HCT116 (cell line): Measurements from ENCODE around the gene CLCN4. TPM values are rescaled to one million over a fixed set of nuclear protein-coding genes. Genes with fewer than 3 reads are reported as not detected.

Experiments used
- ATAC-seq: fragments of 200-7000 bp; cut with Tn5 transposase; 2 replicates; pipeline ENCODE4 v1.9.1; 2020; ENCODE audit warnings: mild to moderate bottlenecking, moderate library complexity
- BruUV-seq: library from RNA; stranded (reverse); fragments of 400-500 nt; replicated peaks from 2 replicates; lab custom pipeline; 2021; lab: Mats Ljungman, UMichigan
- CTCF ChIA-PET: fragments of 300-600 bp; sonication (Branson Sonifier 250); formaldehyde crosslinking; loops from one replicate; lab custom pipeline; 2021; ENCODE audit warnings: antibody characterized with exemption; lab: Charles Lee
- POLR2A ChIA-PET: fragments of 300-600, 350-600 bp; sonication (Branson Sonifier 250); formaldehyde crosslinking; loops from one replicate; lab custom pipeline; 2021; ENCODE audit warnings: antibody characterized with exemption; lab: Charles Lee
- RAD21 ChIA-PET, 2 experiments: fragments of 300-600 bp; sonication (Branson Sonifier 250); formaldehyde crosslinking; loops; one replicate each; lab custom pipeline; 2023; ENCODE audit warnings: low total read pairs in 2 of 2; ENCODE audit not compliant: uncharacterized antibody in 2 of 2, unreplicated experiment in 2 of 2, low non-redundant PET in 1 of 2; lab: Charles Lee
- DNase-seq: peaks from one replicate; pipeline ENCODE4 v3.0.0-alpha.2; 2010; ENCODE audit warnings: low read depth, low spot score
- H2AFZ ChIP-seq: fragments of 200-600 bp; shearing (Covaris generic), sonication (generic); 2 replicates; pipeline ENCODE4 v1.6.1; 2017; ENCODE audit warnings: low read depth, mixed run types, mixed read lengths, antibody characterized with exemption, low read length; ENCODE audit not compliant: poor library complexity, severe bottlenecking
- H3K27ac ChIP-seq: 2 replicates; pipeline ENCODE4 v1.5.1; 2012; ENCODE audit warnings: low read depth, low read length
- H3K27me3 ChIP-seq: fragments of 200-600 bp; sonication (generic); 2 replicates; pipeline ENCODE4 v1.6.1; 2016; ENCODE audit warnings: mixed run types, low read length, mixed read lengths; ENCODE audit not compliant: insufficient read depth
- H3K36me3 ChIP-seq, 2 experiments: fragments of 200-500 bp in 1 of 2; fragments of 200-600 bp in 1 of 2; sonication (Bioruptor generic) in 1 of 2; sonication (generic) in 1 of 2; 2 replicates each; pipeline versions ENCODE4 v1.5.1 to v1.6.1; 2014 to 2016; ENCODE audit warnings: low read length in 2 of 2, inconsistent platforms in 1 of 2, mixed read lengths in 1 of 2, mixed run types in 1 of 2; ENCODE audit not compliant: insufficient read depth in 2 of 2, control insufficient read depth in 1 of 2
- H3K4me1 ChIP-seq, 2 experiments: fragments of 200-600 bp in 1 of 2; sonication (generic) in 1 of 2; 2 replicates each; pipeline versions ENCODE4 v1.5.1 to v1.6.1; 2012 to 2017; ENCODE audit warnings: low read length in 2 of 2, inconsistent platforms in 1 of 2, mild to moderate bottlenecking in 1 of 2, mixed read lengths in 1 of 2, mixed run types in 1 of 2, moderate library complexity in 1 of 2; ENCODE audit not compliant: insufficient read depth in 2 of 2, control insufficient read depth in 1 of 2
- H3K4me2 ChIP-seq: fragments of 200-600 bp; sonication (generic); 2 replicates; pipeline ENCODE4 v1.6.1; 2017; ENCODE audit warnings: mixed run types, low read length, mixed read lengths
- H3K4me3 ChIP-seq, 2 experiments: fragments of 200-600 bp in 1 of 2; sonication (generic) in 1 of 2; replicated peaks in 1 of 2; 2 replicates each; pipeline ENCODE4 v1.5.1; 2011 to 2016; ENCODE audit warnings: low read length in 2 of 2, control low read depth in 1 of 2, low read depth in 1 of 2, mild to moderate bottlenecking in 1 of 2, mixed read lengths in 1 of 2, mixed run types in 1 of 2
- H3K79me2 ChIP-seq: fragments of 200-600 bp; sonication (generic); 2 replicates; pipeline ENCODE4 v1.6.1; 2017; ENCODE audit warnings: mild to moderate bottlenecking, mixed run types, low read length, moderate library complexity, mixed read lengths; ENCODE audit not compliant: insufficient read depth
- H3K9ac ChIP-seq: fragments of 200-600 bp; sonication (generic); 2 replicates; pipeline ENCODE4 v1.6.1; 2016; ENCODE audit warnings: low read length, mixed read lengths
- H3K9me2 ChIP-seq: fragments of 200-600 bp; sonication (generic), shearing (Covaris generic); 2 replicates; pipeline ENCODE4 v1.6.1; 2017; ENCODE audit warnings: mixed run types, mild to moderate bottlenecking, moderate library complexity; ENCODE audit not compliant: insufficient read depth
- H3K9me3 ChIP-seq, 2 experiments: fragments of 200-500 bp in 1 of 2; fragments of 200-600 bp in 1 of 2; sonication (Bioruptor generic) in 1 of 2; sonication (generic) in 1 of 2; 2 replicates each; pipeline ENCODE4 v1.6.1; 2014 to 2017; ENCODE audit warnings: low read length in 2 of 2, mixed read lengths in 2 of 2, inconsistent platforms in 1 of 2, low read depth in 1 of 2, mild to moderate bottlenecking in 1 of 2, mixed run types in 1 of 2, moderate library complexity in 1 of 2; ENCODE audit not compliant: control insufficient read depth in 1 of 2, insufficient read depth in 1 of 2
- H4K20me1 ChIP-seq: fragments of 200-600 bp; sonication (generic), shearing (Covaris generic); 2 replicates; pipeline ENCODE4 v1.6.1; 2017; ENCODE audit warnings: mixed run types, mild to moderate bottlenecking, moderate library complexity; ENCODE audit not compliant: insufficient read depth
- ATF3 ChIP-seq: IDR thresholded peaks from 2 replicates; pipeline ENCODE4 v1.6.1; 2012
- CTCF ChIP-seq, 3 experiments: fragments of 200-600 bp in 1 of 3; sonication (generic) in 1 of 3; IDR thresholded peaks in 2 of 3; conservative IDR thresholded peaks in 1 of 3; 2 replicates each; pipeline ENCODE4 v1.5.1; 2012 to 2017; ENCODE audit warnings: low read depth in 2 of 3, low read length in 2 of 3, antibody characterized with exemption in 1 of 3, borderline replicate concordance in 1 of 3, control low read depth in 1 of 3, mild to moderate bottlenecking in 1 of 3, mixed read lengths in 1 of 3, mixed run types in 1 of 3, moderate library complexity in 1 of 3; ENCODE audit not compliant: insufficient read depth in 1 of 3
- EGR1 ChIP-seq: IDR thresholded peaks from 2 replicates; pipeline ENCODE4 v1.6.1; 2012; ENCODE audit warnings: low read depth
- ELF1 ChIP-seq: IDR thresholded peaks from 2 replicates; pipeline ENCODE4 v1.6.1; 2012; ENCODE audit warnings: low read depth, borderline replicate concordance
- EZH2phosphoT487 ChIP-seq: fragments of 200-600 bp; IDR thresholded peaks from 2 replicates; pipeline ENCODE4 v1.6.1; 2018; ENCODE audit warnings: antibody characterized with exemption, borderline replicate concordance
- JUND ChIP-seq: IDR thresholded peaks from 2 replicates; pipeline ENCODE4 v1.6.1; 2012
- MAX ChIP-seq: IDR thresholded peaks from 2 replicates; pipeline ENCODE4 v1.6.1; 2012
- POLR2A ChIP-seq: IDR thresholded peaks from 2 replicates; pipeline ENCODE4 v1.7.0; 2011; ENCODE audit warnings: borderline replicate concordance; ENCODE audit not compliant: insufficient read depth, insufficient read length; ENCODE audit errors: extremely low read depth
- POLR2AphosphoS5 ChIP-seq: IDR thresholded peaks from 2 replicates; pipeline ENCODE4 v1.6.1; 2011; ENCODE audit warnings: mild to moderate bottlenecking, low read depth, low read length, moderate library complexity
- SIN3A ChIP-seq: IDR thresholded peaks from 2 replicates; pipeline ENCODE4 v1.6.1; 2012; ENCODE audit warnings: low read depth
- SP1 ChIP-seq: IDR thresholded peaks from 2 replicates; pipeline ENCODE4 v1.6.1; 2012; ENCODE audit warnings: low read depth
- SRF ChIP-seq: IDR thresholded peaks from 2 replicates; pipeline ENCODE4 v1.6.1; 2012; ENCODE audit warnings: low read depth
- TCF7L2 ChIP-seq: IDR thresholded peaks from 2 replicates; pipeline ENCODE4 v1.7.0; 2011; ENCODE audit warnings: borderline replicate concordance, inconsistent platforms; ENCODE audit not compliant: insufficient read depth, insufficient read length; ENCODE audit errors: extremely low read depth
- intact Hi-C: fragments of 100-400 bp; cut with micrococcal nuclease; formaldehyde crosslinking; loops from 2 replicates; pipeline ENCODE4 v1.10.0; 2022
- total RNA-seq: library from RNA; stranded (reverse); gene quantifications from one replicate; pipeline ENCODE4 v1.2.1, GENCODE V29; 2021; ENCODE audit not compliant: unreplicated experiment

Gene CLCN4
- total RNA-seq, 1 experiment from 2014 or later = 3.1 TPM

- Histone ChIP-seq H3K4me1 (no peaks in the 10 kb centered on the region), H3K36me3 (no peaks in the 10 kb centered on the region), H3K4me2 (no peak overlapping the region), H4K20me1 (no peaks in the 10 kb centered on the region), H3K9ac (no peak overlapping the region), H3K9me3 (no peaks in the 10 kb centered on the region), H3K27ac (no peak overlapping the region), H3K4me3 (no peak overlapping the region), H3K79me2 (no peaks in the 10 kb centered on the region), H2AFZ (no peak overlapping the region), H3K9me2 (no peaks in the 10 kb centered on the region), H3K27me3 (no peaks in the 10 kb centered on the region)
- no TSS peak for BruUV-seq
- POLR2A ChIA-PET = no interaction called here
- RAD21 ChIA-PET = no interaction called here
- no peak for ATAC-seq
- no peak for DNase-seq
- TF ChIP-seq MAX = no peak
- TF ChIP-seq CTCF (IDR thresholded peaks at IDR 0.05 in 2 of 3, conservative IDR thresholded peaks at IDR 0.05 in 1 of 3; ENCODE audit: borderline replicate concordance in 1 of 3, insufficient read depth in 1 of 3, low read depth in 2 of 3, low read length in 2 of 3) = no peak
- TF ChIP-seq JUND = no peak
- TF ChIP-seq TCF7L2 = no peak
- no peak for TF ChIP-seq POLR2A
- TF ChIP-seq ELF1 = no peak
- TF ChIP-seq EGR1 = no peak
- no peak for TF ChIP-seq ATF3
- TF ChIP-seq SRF = no peak
- TF ChIP-seq EZH2phosphoT487 = no peak
- no peak for TF ChIP-seq POLR2AphosphoS5
- TF ChIP-seq SIN3A = no peak
- TF ChIP-seq SP1 = no peak
- intact Hi-C loops = no loop called here
- CTCF ChIA-PET = no interaction called here
Measured at GRCh38 chrX:10130354-10130753, 26.4 kb upstream of the CLCN4 start.
